Measurements from ENCODE around the gene CTBS.
"Not testable (repeated sequence)": the region's sequence is repeated elsewhere in the genome, so short reads cannot be mapped to it uniquely, and the experiment has no call there.

Gene CTBS

GRCh38 chr1:84583648-84584047 is 9.4 kb upstream of the CTBS start:
- no peak for DNase-seq

- peak; percentile 22 for DNase-seq
These were observed 8.8 kb upstream of the CTBS start for GRCh38 chr1:84582802-84583587.

GRCh38 chr1:84581648-84582047 is 7.4 kb upstream of the CTBS start:
- DNase-seq, result no peak

GRCh38 chr1:84574936-84575335 is 696 bp upstream of the CTBS start:
- DNase-seq, result no peak

- DNase-seq, result peak; percentile 67
These were observed 716 bp downstream of the CTBS start for GRCh38 chr1:84573481-84573966.

GRCh38 chr1:84571150-84571535 is 3.1 kb downstream of the CTBS start:
- DNase-seq, result peak; percentile 48

- peak; percentile 9 for DNase-seq
These were observed 3.6 kb downstream of the CTBS start for GRCh38 chr1:84570436-84571149.

GRCh38 chr1:84569216-84569615 is 5.0 kb downstream of the CTBS start:
- no peak for DNase-seq

GRCh38 chr1:84550826-84551225 is 23.4 kb downstream of the CTBS start:
- no peak for DNase-seq

- no peak for DNase-seq
These were observed 32.6 kb downstream of the CTBS start for GRCh38 chr1:84541679-84542078.

- DNase-seq, result no peak
These were observed 33.5 kb downstream of the CTBS start for GRCh38 chr1:84540759-84541158.

- no peak for DNase-seq
These were observed 34.3 kb downstream of the CTBS start for GRCh38 chr1:84539972-84540371.

- peak; percentile 7 for DNase-seq
These were observed 35.6 kb downstream of the CTBS start for GRCh38 chr1:84538599-84538998.

- DNase-seq, result no peak
These were observed 48.5 kb downstream of the CTBS start for GRCh38 chr1:84525779-84526178.

GRCh38 chr1:84524590-84524989 is 49.6 kb downstream of the CTBS start:
- DNase-seq, result no peak

GRCh38 chr1:84510668-84511067 is 63.6 kb downstream of the CTBS start:
- no peak for DNase-seq

- DNase-seq, result no peak
These were observed 64.1 kb downstream of the CTBS start for GRCh38 chr1:84510165-84510564.

- DNase-seq, result no peak
These were observed 65.2 kb downstream of the CTBS start for GRCh38 chr1:84509029-84509428.

- DNase-seq, result no peak
These were observed 65.7 kb downstream of the CTBS start for GRCh38 chr1:84508510-84508909.

GRCh38 chr1:84507887-84508286 is 66.4 kb downstream of the CTBS start:
- DNase-seq, result not testable (repeated sequence)

GRCh38 chr1:84506729-84507453 is 67.3 kb downstream of the CTBS start:
- peak; percentile 18 for DNase-seq

GRCh38 chr1:84506002-84506728 is 68.1 kb downstream of the CTBS start, which contains the start of the genes GNG5 and SPATA1:
Gene GNG5, minus strand, starts transcription at chr1:84506581. Its CDS starts 490 bp downstream, at chr1:84506091.
Gene SPATA1, plus strand, starts transcription at chr1:84506386. Its CDS starts 9,974 bp downstream, at chr1:84516360.
- peak; percentile 100 for DNase-seq
